ENCODE data around the gene JAML. TPM values are rescaled to one million over a fixed set of nuclear protein-coding genes. Genes with fewer than 3 reads are reported as not detected.

JAML gene
- total and polyA plus RNA-seq, 2 of the 13 experiments (the other 11 are each of a cell fraction or from before 2014, with no cell fraction given): 2.0 to 3.3 TPM

DNA sequence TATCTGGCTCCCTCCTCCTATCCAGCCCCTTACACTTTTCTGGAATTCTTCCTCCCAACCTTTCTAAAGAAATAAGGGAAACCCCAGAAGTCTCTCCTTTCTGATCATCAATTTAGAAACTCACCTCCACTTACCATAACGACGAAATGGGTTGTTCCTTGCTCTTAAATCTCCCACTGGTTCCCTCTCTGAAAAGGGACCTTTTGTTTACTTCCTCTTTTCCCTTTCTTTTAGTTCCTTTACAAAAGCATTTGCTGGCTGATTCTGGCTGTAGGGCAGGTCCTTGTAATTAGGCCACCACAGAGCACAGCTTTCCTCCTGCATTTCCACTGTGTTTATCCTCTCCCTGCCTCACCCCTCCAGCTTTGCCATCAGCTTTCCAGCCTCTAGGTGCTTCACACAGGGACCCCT is 12.0 kb downstream of the JAML start (continued):
- TF ChIP-seq, protein P1, sequence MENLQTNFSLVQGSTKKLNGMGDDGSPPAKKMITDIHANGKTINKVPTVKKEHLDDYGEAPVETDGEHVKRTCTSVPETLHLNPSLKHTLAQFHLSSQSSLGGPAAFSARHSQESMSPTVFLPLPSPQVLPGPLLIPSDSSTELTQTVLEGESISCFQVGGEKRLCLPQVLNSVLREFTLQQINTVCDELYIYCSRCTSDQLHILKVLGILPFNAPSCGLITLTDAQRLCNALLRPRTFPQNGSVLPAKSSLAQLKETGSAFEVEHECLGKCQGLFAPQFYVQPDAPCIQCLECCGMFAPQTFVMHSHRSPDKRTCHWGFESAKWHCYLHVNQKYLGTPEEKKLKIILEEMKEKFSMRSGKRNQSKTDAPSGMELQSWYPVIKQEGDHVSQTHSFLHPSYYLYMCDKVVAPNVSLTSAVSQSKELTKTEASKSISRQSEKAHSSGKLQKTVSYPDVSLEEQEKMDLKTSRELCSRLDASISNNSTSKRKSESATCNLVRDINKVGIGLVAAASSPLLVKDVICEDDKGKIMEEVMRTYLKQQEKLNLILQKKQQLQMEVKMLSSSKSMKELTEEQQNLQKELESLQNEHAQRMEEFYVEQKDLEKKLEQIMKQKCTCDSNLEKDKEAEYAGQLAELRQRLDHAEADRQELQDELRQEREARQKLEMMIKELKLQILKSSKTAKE (CRISPR knock-in tag; IDR thresholded peaks at IDR 0.05; ENCODE audit: borderline replicate concordance): no peak
- TF ChIP-seq KDM1A (CRISPR knock-in tag; IDR thresholded peaks at IDR 0.05) (peak; percentile 33; the same call in 1 of the 2 replicates), RCOR2 (CRISPR knock-in tag; IDR thresholded peaks at IDR 0.05) (no peak), PHF8 (CRISPR knock-in tag; IDR thresholded peaks at IDR 0.05) (0 out of 2 replicates have a peak, but pooled peaks have one; percentile 0), ATF7 (IDR thresholded peaks at IDR 0.05) (no peak), ATF7 (CRISPR knock-in tag; IDR thresholded peaks at IDR 0.05) (no peak), ZSCAN25 (CRISPR knock-in tag; IDR thresholded peaks at IDR 0.05) (peak; percentile 76; the same call in 1 of the 2 replicates)
- TF ChIP-seq, protein P2, sequence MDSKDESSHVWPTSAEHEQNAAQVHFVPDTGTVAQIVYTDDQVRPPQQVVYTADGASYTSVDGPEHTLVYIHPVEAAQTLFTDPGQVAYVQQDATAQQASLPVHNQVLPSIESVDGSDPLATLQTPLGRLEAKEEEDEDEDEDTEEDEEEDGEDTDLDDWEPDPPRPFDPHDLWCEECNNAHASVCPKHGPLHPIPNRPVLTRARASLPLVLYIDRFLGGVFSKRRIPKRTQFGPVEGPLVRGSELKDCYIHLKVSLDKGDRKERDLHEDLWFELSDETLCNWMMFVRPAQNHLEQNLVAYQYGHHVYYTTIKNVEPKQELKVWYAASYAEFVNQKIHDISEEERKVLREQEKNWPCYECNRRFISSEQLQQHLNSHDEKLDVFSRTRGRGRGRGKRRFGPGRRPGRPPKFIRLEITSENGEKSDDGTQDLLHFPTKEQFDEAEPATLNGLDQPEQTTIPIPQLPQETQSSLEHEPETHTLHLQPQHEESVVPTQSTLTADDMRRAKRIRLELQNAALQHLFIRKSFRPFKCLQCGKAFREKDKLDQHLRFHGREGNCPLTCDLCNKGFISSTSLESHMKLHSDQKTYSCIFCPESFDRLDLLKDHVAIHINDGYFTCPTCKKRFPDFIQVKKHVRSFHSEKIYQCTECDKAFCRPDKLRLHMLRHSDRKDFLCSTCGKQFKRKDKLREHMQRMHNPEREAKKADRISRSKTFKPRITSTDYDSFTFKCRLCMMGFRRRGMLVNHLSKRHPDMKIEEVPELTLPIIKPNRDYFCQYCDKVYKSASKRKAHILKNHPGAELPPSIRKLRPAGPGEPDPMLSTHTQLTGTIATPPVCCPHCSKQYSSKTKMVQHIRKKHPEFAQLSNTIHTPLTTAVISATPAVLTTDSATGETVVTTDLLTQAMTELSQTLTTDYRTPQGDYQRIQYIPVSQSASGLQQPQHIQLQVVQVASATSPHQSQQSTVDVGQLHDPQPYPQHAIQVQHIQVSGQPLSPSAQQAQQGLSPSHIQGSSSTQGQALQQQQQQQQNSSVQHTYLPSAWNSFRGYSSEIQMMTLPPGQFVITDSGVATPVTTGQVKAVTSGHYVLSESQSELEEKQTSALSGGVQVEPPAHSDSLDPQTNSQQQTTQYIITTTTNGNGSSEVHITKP (CRISPR knock-in tag; IDR thresholded peaks at IDR 0.05; ENCODE audit: low read depth): no peak
